GM23338 (cell line): ENCODE measurements around the gene NUSAP1. TPM values are rescaled to one million over a fixed set of nuclear protein-coding genes. Genes with fewer than 3 reads are reported as not detected.

ENCODE experiments used
- ATAC-seq: fragments of 200-7000 bp; cut with Tn5 transposase; 3 replicates; pipeline ENCODE4 v1.9.1; 2020
- DNase-seq: peaks from one replicate; pipeline ENCODE4 v3.0.0-alpha.2; 2015; ENCODE audit warnings: low spot score
- H2AFZ ChIP-seq: fragments of 200-600 bp; sonication (generic); 2 replicates; pipeline ENCODE4 v1.8.0; 2016; ENCODE audit warnings: antibody characterized with exemption, mild to moderate bottlenecking, moderate library complexity
- H3F3A ChIP-seq: fragments of 200-600 bp; sonication (generic); replicated peaks from 2 replicates; pipeline ENCODE4 v1.8.0; 2017; ENCODE audit warnings: antibody characterized with exemption, mixed run types, low read depth
- H3K27ac ChIP-seq: fragments of 200-600 bp; sonication (generic); 2 replicates; pipeline ENCODE4 v1.6.1; 2016; ENCODE audit warnings: low read depth
- H3K27me3 ChIP-seq: fragments of 200-600 bp; sonication (generic); 2 replicates; pipeline ENCODE4 v1.8.0; 2016; ENCODE audit warnings: mild to moderate bottlenecking, mixed run types, moderate library complexity; ENCODE audit not compliant: insufficient read depth
- H3K36me3 ChIP-seq: fragments of 200-600 bp; sonication (generic); 2 replicates; pipeline ENCODE4 v1.8.0; 2016; ENCODE audit warnings: mild to moderate bottlenecking; ENCODE audit not compliant: insufficient read depth
- H3K4me1 ChIP-seq: fragments of 200-600 bp; sonication (generic); 2 replicates; pipeline ENCODE4 v1.8.0; 2016; ENCODE audit warnings: mild to moderate bottlenecking, moderate library complexity; ENCODE audit not compliant: insufficient read depth
- H3K4me2 ChIP-seq: fragments of 200-600 bp; sonication (generic); 2 replicates; pipeline ENCODE4 v1.7.1; 2017; ENCODE audit warnings: mixed run types
- H3K4me3 ChIP-seq: fragments of 200-600 bp; sonication (generic); 2 replicates; pipeline ENCODE4 v1.6.1; 2016; ENCODE audit warnings: mixed run types
- H3K79me2 ChIP-seq: fragments of 200-600 bp; sonication (generic); replicated peaks from 2 replicates; pipeline ENCODE4 v1.8.0; 2017; ENCODE audit warnings: mild to moderate bottlenecking; ENCODE audit not compliant: insufficient read depth
- H3K9me2 ChIP-seq: fragments of 200-600 bp; sonication (generic); 2 replicates; pipeline ENCODE4 v1.8.0; 2017; ENCODE audit not compliant: insufficient read depth
- H4K20me1 ChIP-seq: fragments of 200-600 bp; sonication (generic); replicated peaks from 2 replicates; pipeline ENCODE4 v1.8.0; 2017; ENCODE audit warnings: mild to moderate bottlenecking; ENCODE audit not compliant: insufficient read depth
- H3K27ac Mint-ChIP-seq: 2 replicates; pipeline ENCODE4 v1.8.0; 2020; ENCODE audit warnings: inconsistent platforms, mild to moderate bottlenecking, moderate library complexity, mixed read lengths
- H3K27me3 Mint-ChIP-seq: 3 replicates; pipeline ENCODE4 v1.8.0; 2022; ENCODE audit warnings: low read depth, mild to moderate bottlenecking, moderate library complexity, mixed read lengths, inconsistent platforms; ENCODE audit not compliant: insufficient read depth, poor library complexity
- H3K36me3 Mint-ChIP-seq: 3 replicates; pipeline ENCODE4 v1.8.0; 2021; ENCODE audit warnings: low read depth, mild to moderate bottlenecking, inconsistent platforms, moderate library complexity, mixed read lengths
- H3K4me1 Mint-ChIP-seq: 3 replicates; pipeline ENCODE4 v1.8.0; 2020; ENCODE audit warnings: mild to moderate bottlenecking, inconsistent platforms, mixed read lengths
- H3K4me3 Mint-ChIP-seq: 3 replicates; pipeline ENCODE4 v1.8.0; 2021; ENCODE audit warnings: moderate library complexity, mild to moderate bottlenecking, inconsistent platforms, mixed read lengths
- H3K9me3 Mint-ChIP-seq: 3 replicates; pipeline ENCODE4 v1.8.0; 2020; ENCODE audit warnings: moderate library complexity, mild to moderate bottlenecking, inconsistent platforms, mixed read lengths
- CREB1 ChIP-seq: fragments of 250-450 bp; sonication (Bioruptor Pico); IDR thresholded peaks from 2 replicates; pipeline ENCODE4 v1.5.0; 2020; ENCODE audit warnings: low read depth, mild to moderate bottlenecking, moderate library complexity
- EZH2 ChIP-seq: fragments of 200-600 bp; sonication (generic); IDR thresholded peaks from one replicate; pipeline ENCODE4 v1.8.0; 2017; ENCODE audit warnings: antibody characterized with exemption, mild to moderate bottlenecking, low read depth; ENCODE audit not compliant: unreplicated experiment
- EZH2phosphoT487 ChIP-seq: fragments of 200-600 bp; sonication (generic); IDR thresholded peaks from one replicate; pipeline ENCODE4 v1.8.1; 2018; ENCODE audit warnings: antibody characterized with exemption; ENCODE audit not compliant: unreplicated experiment
- JUNB ChIP-seq: IDR thresholded peaks from one replicate; pipeline ENCODE4 v1.6.1; 2016; ENCODE audit warnings: antibody characterized with exemption; ENCODE audit not compliant: unreplicated experiment
- NANOG ChIP-seq: IDR thresholded peaks from 2 replicates; pipeline ENCODE4 v1.6.1; 2016; ENCODE audit warnings: antibody characterized with exemption, borderline replicate concordance
- POLR2AphosphoS5 ChIP-seq: IDR thresholded peaks from 2 replicates; pipeline ENCODE4 v1.6.1; 2016; ENCODE audit warnings: antibody characterized with exemption, low read depth
- STAT1 ChIP-seq: IDR thresholded peaks from one replicate; pipeline ENCODE4 v1.6.1; 2016; ENCODE audit warnings: antibody characterized with exemption; ENCODE audit not compliant: unreplicated experiment
- ZNF114 ChIP-seq: fragments of 250-450 bp; sonication (Bioruptor Pico); IDR thresholded peaks from 2 replicates; pipeline ENCODE4 v1.5.0; 2020; ENCODE audit warnings: mild to moderate bottlenecking, moderate library complexity
- ZNF331 ChIP-seq: fragments of 250-450 bp; sonication (Bioruptor Pico); IDR thresholded peaks from 2 replicates; pipeline ENCODE4 v1.5.0; 2020; ENCODE audit warnings: low read depth, mild to moderate bottlenecking, moderate library complexity
- polyA plus RNA-seq: library from polyadenylated mRNA; unstranded; fragments of >200 nt; fragmentation: Nextera tagmentation; extraction: Ambion mirVana; gene quantifications from 2 replicates; pipeline ENCODE4 v1.2.1, GENCODE V29; 2016
- total RNA-seq: library from RNA; depleted of rRNA; stranded (reverse); fragments of >200 nt; shearing (Covaris generic); gene quantifications from 2 replicates; pipeline ENCODE4 v1.2.3, GENCODE V29; 2014
- TF ChIP-seq, protein P1 (sequence below): fragments of 250-450 bp; sonication (Bioruptor Pico); IDR thresholded peaks from 2 replicates; pipeline ENCODE4 v1.5.0; 2020; ENCODE audit warnings: mild to moderate bottlenecking, moderate library complexity
- TF ChIP-seq, protein P2 (sequence below), 2 experiments: fragments of 200-600 bp in 1 of 2; sonication (generic) in 1 of 2; conservative IDR thresholded peaks; 2 replicates each; pipeline versions ENCODE4 v1.5.1 to v1.6.1; 2016 to 2017; ENCODE audit warnings: antibody characterized with exemption in 2 of 2, low read depth in 2 of 2, mild to moderate bottlenecking in 2 of 2, moderate library complexity in 1 of 2
- TF ChIP-seq, protein P3 (sequence below): IDR thresholded peaks from one replicate; pipeline ENCODE4 v1.6.1; 2018; ENCODE audit warnings: antibody characterized with exemption; ENCODE audit not compliant: unreplicated experiment
- TF ChIP-seq, protein P4 (sequence below): IDR thresholded peaks from 2 replicates; pipeline ENCODE4 v1.6.1; 2016; ENCODE audit warnings: antibody characterized with exemption

NUSAP1 gene
- total and polyA plus RNA-seq, 2 experiments from 2014 or later: 126 to 272 TPM

DNA sequence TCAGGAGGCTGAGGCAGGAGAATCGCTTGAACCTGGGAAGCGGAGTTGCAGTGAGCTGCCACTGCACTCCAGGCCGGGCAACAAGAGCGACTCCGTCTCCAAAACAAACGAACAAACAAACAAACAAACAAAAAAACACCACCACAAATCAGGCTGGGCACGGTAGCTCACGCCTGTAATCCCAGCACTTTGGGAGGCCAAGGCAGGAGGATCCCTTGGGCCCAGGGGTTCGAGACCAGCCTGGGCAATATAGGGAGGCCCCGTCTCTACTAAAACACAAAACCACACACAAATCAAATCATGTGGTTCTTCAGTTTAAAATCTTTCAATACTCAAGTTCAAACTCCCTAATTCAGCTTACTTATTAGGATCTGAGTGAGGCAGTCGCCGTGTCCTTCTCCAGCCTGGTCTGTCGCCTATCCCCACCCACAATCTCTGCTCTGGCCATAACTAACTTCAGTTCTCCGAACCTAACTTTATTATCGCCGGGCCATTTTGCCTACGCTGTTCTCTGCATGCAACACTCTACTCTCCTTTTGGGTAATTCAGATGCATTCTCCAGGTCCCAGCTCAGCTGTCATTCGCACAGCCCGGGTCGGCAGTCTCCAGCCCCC lies 83.6 kb downstream of the NUSAP1 start:
- Histone ChIP-seq H3K4me2 (peak overlapping the region; percentile 91), H3K27ac (peak overlapping the region; percentile 51), H3K4me3 (peak overlapping the region; percentile 92), H3F3A (no peaks in the 10 kb centered on the region), H2AFZ (peak overlapping the region; percentile 90), H3K27me3 (no peaks in the 10 kb centered on the region), H4K20me1 (peaks cover 33% of the 10 kb centered on the region), H3K79me2 (peaks cover 51% of the 10 kb centered on the region), H3K9me2 (no peaks in the 10 kb centered on the region), H3K36me3 (no peaks in the 10 kb centered on the region), H3K4me1 (peaks cover 13% of the 10 kb centered on the region)
- Mint-ChIP-seq H3K9me3 (no peaks in the 10 kb centered on the region), H3K36me3 (no peaks in the 10 kb centered on the region), H3K27me3 (peaks cover 6% of the 10 kb centered on the region), H3K27ac (peak overlapping the region; percentile 74), H3K4me3 (peak overlapping the region; percentile 97), H3K4me1 (peaks cover 22% of the 10 kb centered on the region; the same call in 2 of the 3 replicates)
- TF ChIP-seq ZNF114 (CRISPR knock-in tag) (no peak), STAT1 (no peak), NANOG (no peak), CREB1 (CRISPR knock-in tag) (no peak), ZNF331 (no peak), EZH2phosphoT487 (no peak), JUNB (no peak), POLR2AphosphoS5 (no peak), EZH2 (no peak)
- TF ChIP-seq, protein P1, sequence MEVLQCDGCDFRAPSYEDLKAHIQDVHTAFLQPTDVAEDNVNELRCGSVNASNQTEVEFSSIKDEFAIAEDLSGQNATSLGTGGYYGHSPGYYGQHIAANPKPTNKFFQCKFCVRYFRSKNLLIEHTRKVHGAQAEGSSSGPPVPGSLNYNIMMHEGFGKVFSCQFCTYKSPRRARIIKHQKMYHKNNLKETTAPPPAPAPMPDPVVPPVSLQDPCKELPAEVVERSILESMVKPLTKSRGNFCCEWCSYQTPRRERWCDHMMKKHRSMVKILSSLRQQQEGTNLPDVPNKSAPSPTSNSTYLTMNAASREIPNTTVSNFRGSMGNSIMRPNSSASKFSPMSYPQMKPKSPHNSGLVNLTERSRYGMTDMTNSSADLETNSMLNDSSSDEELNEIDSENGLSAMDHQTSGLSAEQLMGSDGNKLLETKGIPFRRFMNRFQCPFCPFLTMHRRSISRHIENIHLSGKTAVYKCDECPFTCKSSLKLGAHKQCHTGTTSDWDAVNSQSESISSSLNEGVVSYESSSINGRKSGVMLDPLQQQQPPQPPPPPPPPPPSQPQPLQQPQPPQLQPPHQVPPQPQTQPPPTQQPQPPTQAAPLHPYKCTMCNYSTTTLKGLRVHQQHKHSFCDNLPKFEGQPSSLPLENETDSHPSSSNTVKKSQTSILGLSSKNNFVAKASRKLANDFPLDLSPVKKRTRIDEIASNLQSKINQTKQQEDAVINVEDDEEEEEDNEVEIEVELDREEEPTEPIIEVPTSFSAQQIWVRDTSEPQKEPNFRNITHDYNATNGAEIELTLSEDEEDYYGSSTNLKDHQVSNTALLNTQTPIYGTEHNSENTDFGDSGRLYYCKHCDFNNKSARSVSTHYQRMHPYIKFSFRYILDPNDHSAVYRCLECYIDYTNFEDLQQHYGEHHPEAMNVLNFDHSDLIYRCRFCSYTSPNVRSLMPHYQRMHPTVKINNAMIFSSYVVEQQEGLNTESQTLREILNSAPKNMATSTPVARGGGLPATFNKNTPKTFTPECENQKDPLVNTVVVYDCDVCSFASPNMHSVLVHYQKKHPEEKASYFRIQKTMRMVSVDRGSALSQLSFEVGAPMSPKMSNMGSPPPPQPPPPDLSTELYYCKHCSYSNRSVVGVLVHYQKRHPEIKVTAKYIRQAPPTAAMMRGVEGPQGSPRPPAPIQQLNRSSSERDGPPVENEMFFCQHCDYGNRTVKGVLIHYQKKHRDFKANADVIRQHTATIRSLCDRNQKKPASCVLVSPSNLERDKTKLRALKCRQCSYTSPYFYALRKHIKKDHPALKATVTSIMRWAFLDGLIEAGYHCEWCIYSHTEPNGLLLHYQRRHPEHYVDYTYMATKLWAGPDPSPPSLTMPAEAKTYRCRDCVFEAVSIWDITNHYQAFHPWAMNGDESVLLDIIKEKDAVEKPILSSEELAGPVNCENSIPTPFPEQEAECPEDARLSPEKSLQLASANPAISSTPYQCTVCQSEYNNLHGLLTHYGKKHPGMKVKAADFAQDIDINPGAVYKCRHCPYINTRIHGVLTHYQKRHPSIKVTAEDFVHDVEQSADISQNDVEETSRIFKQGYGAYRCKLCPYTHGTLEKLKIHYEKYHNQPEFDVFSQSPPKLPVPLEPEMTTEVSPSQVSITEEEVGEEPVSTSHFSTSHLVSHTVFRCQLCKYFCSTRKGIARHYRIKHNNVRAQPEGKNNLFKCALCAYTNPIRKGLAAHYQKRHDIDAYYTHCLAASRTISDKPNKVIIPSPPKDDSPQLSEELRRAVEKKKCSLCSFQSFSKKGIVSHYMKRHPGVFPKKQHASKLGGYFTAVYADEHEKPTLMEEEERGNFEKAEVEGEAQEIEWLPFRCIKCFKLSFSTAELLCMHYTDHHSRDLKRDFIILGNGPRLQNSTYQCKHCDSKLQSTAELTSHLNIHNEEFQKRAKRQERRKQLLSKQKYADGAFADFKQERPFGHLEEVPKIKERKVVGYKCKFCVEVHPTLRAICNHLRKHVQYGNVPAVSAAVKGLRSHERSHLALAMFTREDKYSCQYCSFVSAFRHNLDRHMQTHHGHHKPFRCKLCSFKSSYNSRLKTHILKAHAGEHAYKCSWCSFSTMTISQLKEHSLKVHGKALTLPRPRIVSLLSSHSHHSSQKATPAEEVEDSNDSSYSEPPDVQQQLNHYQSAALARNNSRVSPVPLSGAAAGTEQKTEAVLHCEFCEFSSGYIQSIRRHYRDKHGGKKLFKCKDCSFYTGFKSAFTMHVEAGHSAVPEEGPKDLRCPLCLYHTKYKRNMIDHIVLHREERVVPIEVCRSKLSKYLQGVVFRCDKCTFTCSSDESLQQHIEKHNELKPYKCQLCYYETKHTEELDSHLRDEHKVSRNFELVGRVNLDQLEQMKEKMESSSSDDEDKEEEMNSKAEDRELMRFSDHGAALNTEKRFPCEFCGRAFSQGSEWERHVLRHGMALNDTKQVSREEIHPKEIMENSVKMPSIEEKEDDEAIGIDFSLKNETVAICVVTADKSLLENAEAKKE (CRISPR knock-in tag): no peak
- TF ChIP-seq, protein P2, sequence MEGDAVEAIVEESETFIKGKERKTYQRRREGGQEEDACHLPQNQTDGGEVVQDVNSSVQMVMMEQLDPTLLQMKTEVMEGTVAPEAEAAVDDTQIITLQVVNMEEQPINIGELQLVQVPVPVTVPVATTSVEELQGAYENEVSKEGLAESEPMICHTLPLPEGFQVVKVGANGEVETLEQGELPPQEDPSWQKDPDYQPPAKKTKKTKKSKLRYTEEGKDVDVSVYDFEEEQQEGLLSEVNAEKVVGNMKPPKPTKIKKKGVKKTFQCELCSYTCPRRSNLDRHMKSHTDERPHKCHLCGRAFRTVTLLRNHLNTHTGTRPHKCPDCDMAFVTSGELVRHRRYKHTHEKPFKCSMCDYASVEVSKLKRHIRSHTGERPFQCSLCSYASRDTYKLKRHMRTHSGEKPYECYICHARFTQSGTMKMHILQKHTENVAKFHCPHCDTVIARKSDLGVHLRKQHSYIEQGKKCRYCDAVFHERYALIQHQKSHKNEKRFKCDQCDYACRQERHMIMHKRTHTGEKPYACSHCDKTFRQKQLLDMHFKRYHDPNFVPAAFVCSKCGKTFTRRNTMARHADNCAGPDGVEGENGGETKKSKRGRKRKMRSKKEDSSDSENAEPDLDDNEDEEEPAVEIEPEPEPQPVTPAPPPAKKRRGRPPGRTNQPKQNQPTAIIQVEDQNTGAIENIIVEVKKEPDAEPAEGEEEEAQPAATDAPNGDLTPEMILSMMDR (conservative IDR thresholded peaks at IDR 0.05; ENCODE audit: low read depth in 2 of 2): no peak
- TF ChIP-seq, protein P3, sequence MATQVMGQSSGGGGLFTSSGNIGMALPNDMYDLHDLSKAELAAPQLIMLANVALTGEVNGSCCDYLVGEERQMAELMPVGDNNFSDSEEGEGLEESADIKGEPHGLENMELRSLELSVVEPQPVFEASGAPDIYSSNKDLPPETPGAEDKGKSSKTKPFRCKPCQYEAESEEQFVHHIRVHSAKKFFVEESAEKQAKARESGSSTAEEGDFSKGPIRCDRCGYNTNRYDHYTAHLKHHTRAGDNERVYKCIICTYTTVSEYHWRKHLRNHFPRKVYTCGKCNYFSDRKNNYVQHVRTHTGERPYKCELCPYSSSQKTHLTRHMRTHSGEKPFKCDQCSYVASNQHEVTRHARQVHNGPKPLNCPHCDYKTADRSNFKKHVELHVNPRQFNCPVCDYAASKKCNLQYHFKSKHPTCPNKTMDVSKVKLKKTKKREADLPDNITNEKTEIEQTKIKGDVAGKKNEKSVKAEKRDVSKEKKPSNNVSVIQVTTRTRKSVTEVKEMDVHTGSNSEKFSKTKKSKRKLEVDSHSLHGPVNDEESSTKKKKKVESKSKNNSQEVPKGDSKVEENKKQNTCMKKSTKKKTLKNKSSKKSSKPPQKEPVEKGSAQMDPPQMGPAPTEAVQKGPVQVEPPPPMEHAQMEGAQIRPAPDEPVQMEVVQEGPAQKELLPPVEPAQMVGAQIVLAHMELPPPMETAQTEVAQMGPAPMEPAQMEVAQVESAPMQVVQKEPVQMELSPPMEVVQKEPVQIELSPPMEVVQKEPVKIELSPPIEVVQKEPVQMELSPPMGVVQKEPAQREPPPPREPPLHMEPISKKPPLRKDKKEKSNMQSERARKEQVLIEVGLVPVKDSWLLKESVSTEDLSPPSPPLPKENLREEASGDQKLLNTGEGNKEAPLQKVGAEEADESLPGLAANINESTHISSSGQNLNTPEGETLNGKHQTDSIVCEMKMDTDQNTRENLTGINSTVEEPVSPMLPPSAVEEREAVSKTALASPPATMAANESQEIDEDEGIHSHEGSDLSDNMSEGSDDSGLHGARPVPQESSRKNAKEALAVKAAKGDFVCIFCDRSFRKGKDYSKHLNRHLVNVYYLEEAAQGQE: no peak
- TF ChIP-seq, protein P4, sequence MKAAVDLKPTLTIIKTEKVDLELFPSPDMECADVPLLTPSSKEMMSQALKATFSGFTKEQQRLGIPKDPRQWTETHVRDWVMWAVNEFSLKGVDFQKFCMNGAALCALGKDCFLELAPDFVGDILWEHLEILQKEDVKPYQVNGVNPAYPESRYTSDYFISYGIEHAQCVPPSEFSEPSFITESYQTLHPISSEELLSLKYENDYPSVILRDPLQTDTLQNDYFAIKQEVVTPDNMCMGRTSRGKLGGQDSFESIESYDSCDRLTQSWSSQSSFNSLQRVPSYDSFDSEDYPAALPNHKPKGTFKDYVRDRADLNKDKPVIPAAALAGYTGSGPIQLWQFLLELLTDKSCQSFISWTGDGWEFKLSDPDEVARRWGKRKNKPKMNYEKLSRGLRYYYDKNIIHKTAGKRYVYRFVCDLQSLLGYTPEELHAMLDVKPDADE: no peak
- no peak for DNase-seq
- ATAC-seq: peak; percentile 56; the same call in 2 of the 3 replicates
